HG03159 (cell line): ENCODE data around the gene SPRING1.

ENCODE experiments used
- ATAC-seq: cut with Tn5 transposase; IDR thresholded peaks from one replicate; pipeline ENCODE4 v1.9.1; 2021; ENCODE audit warnings: mild to moderate bottlenecking, moderate library complexity; ENCODE audit not compliant: unreplicated experiment

SPRING1 gene

DNA sequence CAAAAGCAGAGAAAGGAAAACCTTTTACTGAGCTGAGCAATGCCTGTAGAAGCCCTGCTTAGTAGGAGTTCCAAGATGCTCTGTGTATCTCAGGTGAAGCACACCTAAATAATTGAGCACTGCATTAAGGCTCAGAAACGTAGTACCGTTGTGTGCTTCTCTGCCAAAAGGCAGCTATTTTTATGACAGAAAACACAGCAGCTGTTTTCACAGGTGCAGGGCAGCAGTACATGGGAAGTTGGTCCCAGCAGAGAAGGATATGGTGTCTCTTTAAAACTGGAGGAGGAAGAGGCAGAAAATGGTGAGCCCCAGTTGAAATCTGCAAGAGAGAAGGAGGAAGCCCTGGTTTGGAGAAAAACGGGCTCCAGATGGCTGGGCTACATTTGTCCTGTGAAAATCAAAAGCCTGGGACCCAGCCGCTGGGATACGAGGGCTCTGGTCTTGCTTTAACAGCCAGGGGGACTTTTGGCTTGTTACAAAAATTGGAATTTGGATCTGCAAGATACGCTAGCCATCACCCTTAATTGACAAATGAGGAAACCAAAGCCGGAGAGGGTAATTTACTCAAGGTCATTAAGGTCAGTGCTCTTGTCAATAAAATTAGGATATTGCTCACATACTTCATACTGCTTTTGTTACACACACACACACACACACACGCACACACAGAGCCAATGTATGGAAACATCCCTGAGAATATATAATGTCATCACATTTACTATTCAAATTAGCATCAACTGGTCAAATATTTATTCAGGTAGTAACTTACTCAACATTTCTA, 27.3 kb downstream of the SPRING1 start:
- ATAC-seq, result no peak

DNA sequence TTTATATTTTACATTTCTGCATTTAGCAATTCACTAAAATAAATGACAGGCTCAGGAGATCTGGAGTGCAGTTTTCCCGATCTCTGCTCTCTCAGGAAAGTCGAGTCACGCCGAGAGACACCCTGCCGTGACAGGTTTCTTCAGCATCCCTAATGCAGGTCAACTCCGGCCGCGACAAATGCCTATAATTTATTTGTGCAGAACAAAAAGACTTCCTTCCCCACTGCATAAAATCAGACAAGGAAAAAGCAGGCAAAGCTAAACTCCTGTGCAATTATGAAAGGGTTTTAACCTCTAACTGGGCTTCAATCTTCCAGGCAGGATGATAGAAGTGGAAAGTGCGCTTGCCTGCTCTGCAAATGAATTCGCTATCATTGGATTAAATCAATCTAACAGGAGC, 28.1 kb downstream of the SPRING1 start:
- ATAC-seq, result no peak

DNA sequence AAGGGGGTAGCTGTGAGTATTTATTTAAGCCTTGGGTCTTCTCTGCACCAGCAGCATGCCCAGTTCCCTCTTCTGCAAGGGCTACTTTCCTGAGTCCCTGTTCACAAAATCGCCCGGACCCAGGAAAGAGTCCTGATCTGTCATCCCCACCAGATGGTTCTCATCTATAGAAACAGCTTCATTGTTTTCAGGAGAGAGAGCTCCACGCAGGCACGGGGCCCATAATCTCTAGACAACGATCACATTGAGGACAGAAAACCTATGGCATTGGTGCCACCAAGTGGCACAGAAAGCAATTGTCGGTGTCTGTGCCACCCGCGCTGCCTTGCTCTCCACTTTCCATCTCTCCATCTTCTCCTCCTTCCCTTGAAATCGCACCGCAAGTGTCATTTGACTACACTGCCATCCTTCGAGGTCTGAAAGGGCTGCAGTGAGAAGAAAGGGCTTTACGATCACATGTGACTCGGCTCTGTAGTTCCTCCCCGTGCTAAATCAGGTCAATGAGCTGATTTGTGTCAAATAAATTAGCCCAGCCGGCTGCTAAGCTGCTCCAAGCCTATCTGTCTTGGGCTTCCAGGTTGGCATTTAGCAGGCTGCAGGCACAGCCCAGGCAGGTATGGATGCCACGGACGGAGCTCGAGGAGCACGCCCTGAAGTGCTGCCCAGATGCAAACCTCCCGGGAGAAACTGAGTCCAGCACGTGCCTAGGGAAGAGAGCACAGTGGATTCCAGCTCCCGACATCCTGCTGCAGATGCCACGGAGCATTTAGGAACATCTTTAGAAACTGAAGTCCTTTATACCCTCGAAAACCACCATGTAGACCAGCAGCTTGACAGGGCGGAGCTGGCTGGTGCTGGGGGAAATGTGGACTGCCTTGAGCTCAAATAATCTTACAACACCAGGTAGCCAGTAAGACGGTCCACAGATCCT, 28.8 kb downstream of the SPRING1 start:
- no peak for ATAC-seq

DNA sequence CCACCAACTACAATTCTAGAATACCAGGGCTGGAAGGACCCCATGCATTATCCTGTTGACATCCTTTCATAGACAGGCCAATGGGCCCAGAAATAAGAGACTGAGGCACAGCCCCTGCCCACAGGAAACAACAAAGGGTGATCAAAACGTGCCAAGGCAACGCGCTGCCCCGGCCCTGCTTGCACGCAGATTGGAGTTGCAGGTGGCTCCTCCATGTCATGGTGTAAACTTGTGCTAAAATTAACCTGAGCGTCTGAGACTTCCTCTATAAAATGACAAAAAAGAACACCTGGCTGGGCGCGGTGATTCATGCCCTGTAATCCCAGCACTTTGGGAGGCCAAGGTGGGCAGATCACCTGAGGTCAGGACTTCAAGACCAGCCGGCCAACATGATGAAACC, 30.1 kb downstream of the SPRING1 start:
- no peak for ATAC-seq

DNA sequence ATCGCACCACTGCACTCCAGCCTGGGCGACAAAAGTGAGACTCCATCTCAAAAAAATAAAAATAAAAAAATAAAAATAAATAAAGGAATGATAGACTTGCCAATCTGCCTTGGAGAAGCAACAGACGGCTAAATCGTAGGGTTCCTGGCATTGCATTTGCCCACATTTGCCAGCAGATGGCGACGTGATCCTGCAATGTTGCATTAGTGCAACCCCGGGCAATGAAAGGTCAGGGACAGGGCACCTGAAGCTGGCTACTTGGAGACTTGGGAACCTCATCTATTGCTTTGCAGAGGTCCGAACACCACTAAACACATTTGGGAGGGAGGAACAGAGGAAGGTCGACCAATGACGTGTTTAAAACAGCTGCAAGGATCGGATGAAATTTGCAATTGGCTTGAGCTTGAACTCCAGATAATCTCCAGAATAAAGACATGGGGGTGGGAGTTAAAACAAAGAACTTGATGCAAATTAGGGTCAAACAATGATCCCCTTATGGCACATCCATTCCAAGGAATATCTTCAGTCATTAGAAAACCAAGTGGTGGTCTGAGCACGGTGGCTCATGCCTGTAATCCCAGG, 34.6 kb downstream of the SPRING1 start:
- ATAC-seq, result peak; percentile 67

DNA sequence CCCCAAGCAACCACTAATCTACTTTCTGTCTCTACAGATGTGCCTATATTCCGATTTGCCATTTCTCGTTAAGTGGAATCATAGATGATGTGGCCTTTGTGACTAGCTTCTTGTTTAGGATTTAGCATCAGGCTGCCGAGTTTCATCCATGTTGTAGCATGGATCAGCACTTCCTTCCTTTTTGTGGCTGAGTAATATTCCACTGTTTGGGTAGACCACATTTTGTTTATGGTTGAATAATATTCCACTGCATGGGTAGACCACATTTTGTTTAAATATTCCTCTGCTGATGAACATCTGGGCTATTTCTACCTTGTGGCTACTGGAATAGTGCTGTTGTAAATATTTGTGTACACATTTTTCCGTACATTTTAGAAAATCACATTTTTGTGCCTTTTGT, 36.4 kb downstream of the SPRING1 start:
- no peak for ATAC-seq

DNA sequence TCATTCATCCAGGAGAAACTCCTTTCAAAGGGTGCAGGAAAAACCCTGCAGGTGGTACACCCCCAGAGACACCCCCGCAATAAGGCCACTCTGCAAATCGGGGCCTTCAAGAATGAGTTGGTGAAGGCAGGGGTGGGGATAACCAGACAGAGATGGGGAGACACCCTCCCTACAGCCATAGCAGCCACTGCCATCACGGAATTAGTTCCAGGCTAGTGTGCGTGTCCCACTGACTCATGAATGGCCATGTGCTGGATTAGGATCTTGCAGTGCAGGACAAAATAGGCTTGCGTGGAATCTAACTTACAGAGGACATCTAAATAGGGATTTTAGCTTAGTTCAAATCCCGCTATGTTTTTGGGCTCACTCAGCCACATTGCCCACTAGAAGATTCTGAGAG, 37.8 kb downstream of the SPRING1 start:
- no peak for ATAC-seq

DNA sequence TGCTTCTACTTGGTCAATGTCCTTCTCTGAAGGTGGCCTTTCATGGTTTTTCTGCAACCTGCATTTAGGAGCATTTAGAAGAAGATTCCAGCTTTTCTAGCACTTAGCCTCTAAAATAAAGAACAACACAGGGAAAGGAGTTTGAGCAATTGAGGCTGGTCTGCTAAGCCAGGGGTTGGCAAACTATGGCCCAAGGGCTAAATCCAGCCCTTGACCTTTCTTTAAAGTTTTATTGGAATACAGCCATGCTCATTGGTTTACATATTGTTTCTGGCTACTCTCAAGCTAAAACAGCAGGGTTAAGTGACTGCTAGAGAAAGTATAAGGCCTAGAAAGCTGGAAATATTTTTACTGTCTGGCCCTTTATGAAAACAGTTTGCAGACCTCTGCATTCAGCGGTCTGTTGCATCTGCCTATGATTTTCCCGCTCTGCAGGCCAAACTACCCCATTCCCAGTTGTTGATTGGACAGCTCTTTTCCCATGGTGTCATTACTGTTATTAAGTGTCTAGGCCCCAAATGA, 39.3 kb downstream of the SPRING1 start:
- ATAC-seq, result no peak

DNA sequence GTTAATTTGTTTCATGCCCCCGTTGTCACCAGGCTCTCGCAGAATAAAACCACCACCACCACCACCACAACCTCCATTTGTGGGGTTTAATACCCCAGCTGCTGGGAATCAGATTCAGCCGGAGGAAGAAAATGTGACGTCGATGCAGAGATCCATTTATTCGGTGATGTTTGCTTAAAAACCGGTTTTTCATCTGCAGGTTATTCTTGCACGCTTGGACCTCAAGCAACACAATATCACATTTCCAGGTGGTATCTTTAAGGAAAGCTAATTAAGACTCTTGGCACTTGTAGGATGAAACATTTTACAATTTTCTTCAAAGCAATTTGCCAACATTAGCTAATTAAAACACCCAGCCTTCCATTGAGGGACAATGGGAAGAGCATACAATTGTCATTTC, 39.8 kb downstream of the SPRING1 start:
- no peak for ATAC-seq

DNA sequence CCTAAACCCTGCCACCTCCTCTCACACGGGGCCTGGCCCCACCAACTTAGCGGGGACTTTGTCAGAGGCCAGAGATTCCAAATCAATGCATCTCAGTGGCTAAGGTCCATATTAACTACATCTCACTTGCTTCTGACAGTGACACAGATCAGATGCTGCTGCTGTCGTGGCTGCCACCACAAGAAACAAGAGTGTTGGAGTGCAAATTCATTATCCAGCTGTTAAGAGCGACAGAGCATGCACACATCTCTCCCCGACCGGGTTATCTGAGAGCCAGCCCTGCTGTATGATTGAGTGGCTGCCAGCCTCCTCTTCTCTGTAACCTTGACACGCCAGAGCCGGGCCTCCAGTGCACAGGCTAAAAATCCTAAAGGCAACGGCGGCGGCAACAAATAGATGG, 40.2 kb downstream of the SPRING1 start:
- no peak for ATAC-seq

DNA sequence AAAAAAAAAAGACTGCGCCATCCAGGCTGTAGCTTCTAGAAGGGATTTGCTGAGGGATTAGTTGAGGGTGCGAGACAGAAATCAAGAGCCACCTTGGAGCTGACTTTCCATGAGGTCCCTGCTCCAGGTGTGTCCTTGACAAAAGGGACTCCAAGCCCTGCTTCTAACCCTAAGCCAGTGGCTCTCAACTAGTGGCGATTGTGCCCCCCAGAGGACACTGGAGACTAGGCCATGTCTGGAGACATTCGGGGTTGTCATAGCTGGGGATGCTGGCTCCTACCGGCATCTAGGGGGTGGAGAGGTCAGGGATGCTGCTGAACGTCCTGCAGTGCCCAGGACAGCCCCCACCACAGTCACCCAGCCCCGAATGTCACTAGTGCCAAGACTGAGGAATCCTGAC, 40.6 kb downstream of the SPRING1 start:
- ATAC-seq, result no peak

DNA sequence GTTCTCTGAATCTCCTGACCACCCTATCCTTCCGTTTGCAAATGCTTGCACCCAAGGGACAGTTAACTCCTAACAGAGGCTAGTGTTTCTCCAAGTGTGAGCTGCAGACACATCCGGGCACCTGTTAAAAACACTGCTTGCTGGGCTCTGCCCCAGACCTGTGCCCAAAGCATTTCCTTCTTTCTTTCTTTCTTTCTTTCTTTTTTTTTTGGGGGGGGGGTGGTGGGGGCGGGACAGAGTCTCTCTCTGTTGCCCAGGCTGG, 42.5 kb downstream of the SPRING1 start:
- ATAC-seq, result no peak

DNA sequence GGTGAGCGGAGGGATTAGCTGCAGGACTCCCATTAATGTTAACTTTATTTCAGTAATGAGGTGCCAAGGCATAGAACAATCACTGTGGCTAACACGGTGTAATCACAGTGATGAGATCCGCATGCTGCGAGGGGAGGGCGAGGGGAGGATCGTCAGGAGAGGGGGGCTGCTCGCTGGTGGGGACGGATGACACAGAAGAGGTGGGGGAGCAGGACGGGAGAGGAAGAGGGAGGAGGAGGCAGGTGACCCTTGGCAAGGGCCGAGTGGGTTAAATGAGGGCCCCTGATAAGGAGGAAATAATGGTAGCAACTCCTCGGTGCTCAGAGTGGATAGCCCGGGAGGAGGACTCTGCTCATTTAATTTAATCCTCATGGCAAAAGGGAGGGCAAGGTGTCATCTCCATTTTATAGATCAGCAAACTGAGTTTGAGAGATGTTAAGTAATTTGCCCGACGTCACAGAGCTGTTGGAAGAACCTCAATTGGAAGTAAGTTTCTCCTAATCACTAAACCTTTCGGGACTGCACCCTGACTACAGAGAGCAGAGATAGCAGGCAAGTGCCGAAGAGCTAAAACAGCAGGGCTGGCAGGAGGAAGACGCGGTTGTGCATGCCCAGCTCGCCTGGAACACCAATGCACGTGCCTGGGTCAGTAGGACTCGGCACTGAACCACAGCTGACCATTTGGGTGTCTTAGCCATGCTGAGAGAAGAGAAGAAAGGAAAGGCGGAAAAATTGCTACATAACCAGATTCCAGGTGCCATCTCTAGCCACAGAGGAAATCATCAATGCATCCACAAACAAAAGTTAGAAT, 43.0 kb downstream of the SPRING1 start:
- no peak for ATAC-seq

DNA sequence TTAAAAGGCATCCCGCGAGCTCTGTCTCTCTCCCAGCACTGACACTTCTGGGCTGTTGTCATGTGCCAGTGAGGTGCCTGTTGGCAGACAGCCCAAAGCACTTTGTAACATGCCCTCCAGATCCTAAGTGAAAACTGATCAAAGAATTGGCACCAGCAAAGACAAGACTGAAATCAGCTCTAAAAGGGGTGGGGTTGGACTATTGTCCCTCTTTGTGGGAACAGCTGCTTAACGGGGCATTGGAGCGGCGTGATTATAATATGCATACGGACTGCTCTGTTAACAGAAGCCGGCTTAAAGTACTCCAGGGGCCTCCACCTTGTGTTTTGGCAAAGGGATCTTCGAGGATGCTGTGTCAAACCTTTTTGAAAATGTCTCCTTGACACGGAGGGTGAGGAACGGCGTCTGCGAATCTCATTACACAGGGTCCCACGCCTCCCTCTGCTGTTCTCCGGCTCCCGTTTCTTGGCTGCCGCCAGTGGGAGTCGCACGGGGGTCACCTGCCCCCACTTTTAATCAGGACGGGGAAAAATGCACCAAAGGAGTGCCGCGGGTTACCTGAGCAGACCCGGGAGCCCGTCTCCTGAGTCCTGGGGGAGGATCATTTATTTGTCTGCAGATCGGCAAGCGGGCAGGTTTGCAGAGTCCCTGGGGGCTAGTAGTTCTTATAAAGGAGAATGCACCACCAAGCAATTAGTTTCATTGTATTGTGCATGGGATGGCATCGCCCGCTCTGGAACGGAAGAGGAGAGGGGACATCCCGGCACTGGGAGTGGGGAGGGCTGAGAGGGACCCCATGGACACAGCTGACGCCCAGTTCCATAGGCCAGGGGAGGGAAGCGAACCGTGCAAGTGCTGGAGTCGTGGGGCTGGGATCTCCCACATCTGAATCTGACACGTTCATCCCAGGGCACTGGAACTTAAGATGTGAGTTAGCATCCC, 44.3 kb downstream of the SPRING1 start:
- ATAC-seq, result no peak

DNA sequence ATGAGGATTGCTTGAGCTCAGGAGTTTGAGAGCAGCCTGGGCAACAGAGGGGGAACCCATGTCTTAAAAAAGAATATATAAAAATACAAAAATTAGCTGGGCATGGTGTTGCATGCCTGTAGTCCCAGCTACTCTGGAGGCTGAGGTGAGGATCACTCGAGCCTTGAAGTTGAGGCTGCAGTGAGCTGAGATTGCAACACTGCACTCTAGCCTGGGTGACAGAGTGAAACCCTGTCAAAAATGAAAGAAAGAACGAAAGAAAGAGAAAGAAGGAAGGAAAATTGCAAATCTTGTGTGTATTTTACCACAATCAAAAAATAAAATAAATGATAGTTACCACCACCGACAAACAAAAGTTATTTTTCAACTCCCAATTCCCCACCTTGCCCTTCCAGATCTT, 45.3 kb downstream of the SPRING1 start:
- no peak for ATAC-seq

DNA sequence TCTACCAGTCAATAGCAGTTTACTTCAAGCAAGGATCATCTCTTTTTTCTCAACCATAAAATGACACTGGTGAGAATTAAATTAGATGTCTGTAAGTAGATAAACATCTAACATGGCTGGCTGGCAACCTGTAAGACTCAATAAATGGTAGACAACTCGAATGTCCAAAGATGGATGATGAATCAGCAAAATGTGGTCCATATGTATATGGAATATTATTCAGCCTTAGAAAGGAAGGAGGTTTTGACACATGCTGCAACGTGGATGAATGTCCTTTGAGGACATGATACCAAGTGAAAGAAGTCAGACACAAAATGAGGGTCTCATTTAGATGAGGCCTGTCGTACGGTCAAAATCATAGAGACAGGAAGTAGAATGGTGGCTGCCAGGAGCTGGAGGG, 46.2 kb downstream of the SPRING1 start:
- ATAC-seq, result no peak

DNA sequence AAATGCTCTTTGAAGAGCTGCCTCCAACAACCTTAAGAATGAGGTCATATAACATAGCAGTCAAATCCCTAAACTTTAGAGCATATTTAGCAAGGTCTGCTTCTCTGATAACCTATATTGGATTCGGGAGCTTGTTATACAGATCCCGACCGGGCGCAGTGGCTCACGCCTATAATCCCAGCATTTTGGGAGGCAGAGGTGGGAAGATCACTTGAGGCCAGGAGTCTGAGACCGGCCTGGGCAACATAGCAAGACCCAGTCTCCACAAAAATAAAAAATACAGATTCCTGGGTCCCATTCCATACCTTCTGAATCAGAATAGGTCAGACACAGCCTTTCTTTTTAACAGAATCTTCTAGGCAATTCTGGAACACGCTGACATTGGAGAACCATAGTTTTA, 46.7 kb downstream of the SPRING1 start:
- no peak for ATAC-seq

DNA sequence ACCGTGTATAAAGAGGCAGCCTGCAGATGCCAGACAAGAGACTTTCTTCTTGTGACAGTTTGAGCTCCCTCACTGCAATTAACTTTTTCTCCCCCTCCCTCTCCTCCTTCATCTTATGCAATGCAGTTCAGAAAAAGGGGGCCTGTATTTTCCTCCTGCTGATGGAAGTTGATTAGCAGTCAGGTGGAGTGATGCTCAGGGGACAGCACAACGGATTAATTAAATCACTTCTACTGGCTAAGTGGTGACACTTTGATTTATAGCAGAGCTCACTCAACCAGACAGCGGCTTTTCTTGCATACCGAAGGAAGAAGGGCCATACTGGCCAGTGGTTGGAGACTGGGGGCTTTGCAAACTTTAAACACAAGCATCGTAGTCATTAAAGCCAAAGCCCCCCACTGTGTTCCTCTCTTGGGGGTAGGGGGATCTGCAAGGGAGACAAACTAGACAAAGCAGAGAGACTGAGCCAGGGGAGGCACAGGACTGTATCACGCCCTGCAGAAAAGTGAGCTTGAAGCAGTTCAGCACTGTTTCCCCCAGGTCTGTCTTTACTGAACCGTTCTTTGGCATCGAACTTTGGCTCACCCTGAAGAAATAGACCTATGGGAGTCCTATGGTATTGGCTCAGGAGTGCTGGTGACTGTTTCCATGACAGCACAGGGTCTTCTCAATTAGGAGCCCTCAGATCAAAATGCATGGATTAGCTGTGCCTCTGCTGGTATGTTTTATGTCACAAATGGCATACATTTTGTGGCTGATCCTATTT, 47.7 kb downstream of the SPRING1 start:
- ATAC-seq, result no peak

DNA sequence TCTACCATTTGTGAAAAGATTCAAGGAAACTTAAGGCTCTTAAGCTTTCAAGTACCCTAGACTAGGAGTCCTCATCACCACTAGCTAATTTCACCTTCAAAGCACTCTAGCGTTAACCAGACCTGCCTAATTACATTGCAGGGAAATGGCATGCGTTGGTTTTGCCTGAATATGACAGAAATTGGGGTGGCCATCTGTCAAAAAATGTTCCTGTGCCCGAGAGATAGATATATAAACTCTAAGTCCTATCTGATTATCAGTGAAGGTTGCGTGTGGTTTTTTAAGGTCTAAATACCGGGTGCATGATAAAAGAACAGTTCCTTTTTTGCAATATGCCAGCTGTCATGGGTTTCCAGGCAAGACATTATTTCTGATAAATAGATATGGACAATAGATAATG, 48.3 kb downstream of the SPRING1 start:
- ATAC-seq, result no peak
